K562 (cell line): ENCODE results near the gene ARMH1. TPM values are rescaled to one million over a fixed set of nuclear protein-coding genes. Genes with fewer than 3 reads are reported as not detected.

Experiments
- ATAC-seq: fragments of 200-7000 bp; cut with Tn5 transposase; 3 replicates; pipeline ENCODE4 v1.9.1; 2020; ENCODE audit warnings: moderate library complexity
- BruUV-seq: library from RNA; stranded (reverse); fragments of 400-500 nt; replicated peaks from 2 replicates; lab custom pipeline; 2021; lab: Mats Ljungman, UMichigan
- CTCF ChIA-PET: fragments of 300-600 bp; formaldehyde crosslinking; extraction: SDS; loops from one replicate; lab custom pipeline; 2021; ENCODE audit warnings: low intra/inter-chr PET ratio; lab: Yijun Ruan, JAX
- POLR2A ChIA-PET: fragments of 300-600, 350-650 bp; sonication (Branson Sonifier 250); formaldehyde crosslinking; extraction: SDS; loops from one replicate; lab custom pipeline; 2021; ENCODE audit warnings: antibody characterized with exemption, inconsistent platforms; lab: Yijun Ruan, JAX
- DNase-seq, 4 experiments: peaks; one replicate each; pipeline versions ENCODE4 v3.0.0 to v3.0.0-alpha.2; 2011 to 2018; ENCODE audit warnings: low spot score in 3 of 4, mixed read lengths in 3 of 4; ENCODE audit errors: extremely low read depth in 1 of 4
- FAIRE-seq: peaks from 2 replicates; lab custom pipeline; 2011; peaks lifted over from hg19 to GRCh38; lab: Jason Lieb, UNC
- H2AFZ ChIP-seq: 2 replicates; pipeline ENCODE4 v1.6.0; 2011; ENCODE audit warnings: low read depth, low read length, control low read depth, inconsistent platforms
- H3K27ac ChIP-seq: fragments of 200-600 bp; 3 replicates; pipeline ENCODE4 v1.8.0; 2011; ENCODE audit warnings: low read depth, mild to moderate bottlenecking, control low read depth, inconsistent platforms, low read length, moderate library complexity, mixed read lengths; ENCODE audit errors: extremely low read depth
- H3K27me3 ChIP-seq, 2 experiments: fragments of 300-600 bp in 1 of 2; 2 replicates in 1 of 2; 3 replicates in 1 of 2; pipeline versions ENCODE4 v1.6.0 to v1.8.0; 2011; ENCODE audit warnings: inconsistent platforms in 2 of 2, low read length in 2 of 2, mild to moderate bottlenecking in 1 of 2, mixed read lengths in 1 of 2, moderate library complexity in 1 of 2; ENCODE audit not compliant: control insufficient read depth in 2 of 2, insufficient read depth in 2 of 2
- H3K36me3 ChIP-seq: fragments of 300-600 bp; 3 replicates; pipeline ENCODE4 v1.8.0; 2011; ENCODE audit warnings: mild to moderate bottlenecking, low read length, inconsistent platforms; ENCODE audit not compliant: control insufficient read depth, insufficient read depth
- H3K4me1 ChIP-seq, 2 experiments: fragments of 200-600 bp in 1 of 2; replicated peaks in 1 of 2; 2 replicates in 1 of 2; 3 replicates in 1 of 2; pipeline versions ENCODE4 v1.5.1 to v1.8.0; 2011; ENCODE audit warnings: inconsistent platforms in 2 of 2, low read length in 2 of 2, mild to moderate bottlenecking in 1 of 2, mixed read lengths in 1 of 2, moderate library complexity in 1 of 2; ENCODE audit not compliant: control insufficient read depth in 2 of 2, insufficient read depth in 2 of 2
- H3K4me2 ChIP-seq: 2 replicates; pipeline ENCODE4 v1.6.1; 2011; ENCODE audit warnings: low read length, control low read depth, inconsistent platforms, mixed read lengths; ENCODE audit not compliant: insufficient read depth
- H3K4me3 ChIP-seq: fragments of 200-600 bp; sonication (generic), shearing (Covaris generic); 2 replicates; pipeline ENCODE4 v1.5.1; 2016; ENCODE audit warnings: control low read depth, inconsistent platforms
- H3K79me2 ChIP-seq: fragments of 200-600 bp; 3 replicates; pipeline ENCODE4 v1.8.0; 2011; ENCODE audit warnings: low read length, inconsistent platforms; ENCODE audit not compliant: control insufficient read depth, insufficient read depth
- H3K9ac ChIP-seq, 2 experiments: 2 replicates each; pipeline versions ENCODE4 v1.6.0 to v1.6.1; 2011; ENCODE audit warnings: low read depth in 2 of 2, low read length in 2 of 2, control low read depth in 1 of 2, inconsistent platforms in 1 of 2, mild to moderate bottlenecking in 1 of 2, mixed read lengths in 1 of 2; ENCODE audit not compliant: insufficient read depth in 1 of 2
- H3K9me1 ChIP-seq: one replicate; pipeline ENCODE4 v1.6.0; 2011; ENCODE audit warnings: inconsistent platforms, mild to moderate bottlenecking, low read length, moderate library complexity; ENCODE audit not compliant: control insufficient read depth, insufficient read depth
- H3K9me3 ChIP-seq: replicated peaks from 2 replicates; pipeline ENCODE4 v1.5.1; 2011; ENCODE audit warnings: low read depth, low read length, inconsistent platforms; ENCODE audit not compliant: control insufficient read depth, insufficient read depth
- H4K20me1 ChIP-seq: replicated peaks from 2 replicates; pipeline ENCODE4 v1.6.1; 2011; ENCODE audit warnings: low read length, inconsistent platforms, mixed read lengths; ENCODE audit not compliant: control insufficient read depth, insufficient read depth
- BCOR ChIP-seq: fragments of 450-650 bp; IDR thresholded peaks from 2 replicates; pipeline ENCODE4 v1.6.1; 2016
- CHD1 ChIP-seq: fragments of 200-600 bp; sonication (generic); IDR thresholded peaks from one replicate; pipeline ENCODE4 v1.6.1; 2012; ENCODE audit warnings: mild to moderate bottlenecking, moderate library complexity, low read length, inconsistent platforms
- HMBOX1 ChIP-seq: sonication (generic); IDR thresholded peaks from 2 replicates; pipeline ENCODE4 v1.6.1; 2016
- RBM25 ChIP-seq: fragments of 200-400 bp; formaldehyde crosslinking; IDR thresholded peaks from 2 replicates; pipeline ENCODE4 v1.6.1; 2018; ENCODE audit warnings: low read length, low read depth, moderate library complexity; ENCODE audit not compliant: severe bottlenecking
- SPI1 ChIP-seq: IDR thresholded peaks from 2 replicates; pipeline ENCODE4 v1.6.1; 2011; ENCODE audit warnings: low read depth, low read length, control low read depth, borderline replicate concordance
- XRCC5 ChIP-seq: fragments of 200-400 bp; formaldehyde crosslinking; IDR thresholded peaks from 2 replicates; pipeline ENCODE4 v1.6.1; 2017; ENCODE audit warnings: low read depth, mild to moderate bottlenecking, low read length
- ZBTB33 ChIP-seq: sonication (generic); formaldehyde crosslinking; IDR thresholded peaks from 2 replicates; pipeline ENCODE4 v1.8.1; 2023; ENCODE audit warnings: mild to moderate bottlenecking, missing genetic modification reagents
- ZFP36 ChIP-seq: fragments of 150-350 bp; IDR thresholded peaks from 2 replicates; pipeline ENCODE4 v1.6.1; 2018; ENCODE audit warnings: low read length, low read depth; ENCODE audit not compliant: partially characterized antibody
- ZNF280A ChIP-seq: fragments of 450-650 bp; IDR thresholded peaks from 2 replicates; pipeline ENCODE4 v1.6.1; 2018; ENCODE audit warnings: mild to moderate bottlenecking, low read depth; ENCODE audit not compliant: partially characterized antibody
- WGBS: fragments of 100-300 bp; shearing (Covaris generic); methylation state at CpG from one replicate; pipeline ENCODE4 v1.1.6; 2016; ENCODE audit warnings: low coverage, mixed read lengths; ENCODE audit not compliant: insufficient coverage; ENCODE audit errors: missing lambda C conversion rate; 5-methylcytosine and 5-hydroxymethylcytosine counted together
- in situ Hi-C: fragments of 300-500 bp; cut with MboI; formaldehyde crosslinking; loops from 4 replicates; pipeline ENCODE4 v1.15.0; 2018; ENCODE audit warnings: inconsistent platforms, mixed read lengths
- intact Hi-C: fragments of 100-400 bp; cut with micrococcal nuclease; formaldehyde crosslinking; loops from 2 replicates; pipeline ENCODE4 v1.14.2; 2022
- polyA plus RNA-seq, 8 experiments: library from polyadenylated mRNA; depleted of rRNA in 4 of 8; stranded (reverse) in 5 of 8; unstranded in 3 of 8; fragments of >200 nt; fragmentation: Nextera tagmentation in 2 of 8; fragmentation: Illumina TruSeq in 1 of 8; extraction: Ambion mirVana in 2 of 8; extraction: Trizol in 1 of 8; gene quantifications; 2 replicates each; pipeline versions ENCODE4 v1.2.1 to v1.2.3, GENCODE V29; 2011 to 2014; ENCODE audit warnings: inconsistent platforms in 1 of 8, missing spikeins in 1 of 8
- total RNA-seq, 7 experiments: library from RNA; depleted of rRNA in 6 of 7; stranded (reverse); fragments of >200 nt in 6 of 7; fragmentation: Illumina TruSeq in 2 of 7; extraction: Trizol in 2 of 7; gene quantifications; 2 replicates each; pipeline versions ENCODE4 v1.2.1 to v1.2.3, GENCODE V29; 2011 to 2021; ENCODE audit warnings: low replicate concordance in 1 of 7

ARMH1 gene
- total and polyA plus RNA-seq, 9 of the 15 experiments (the other 6 are each of a cell fraction or from before 2014, with no cell fraction given), result 0.41 TPM; not detected in 8

GRCh38 chr1:44723496-44724295 lies 49.2 kb downstream of the ARMH1 start:
- POLR2A ChIA-PET, result interaction anchor here (0.7 to 3.0 kb wide), 3 partner anchors 78 to 131 kb away, joined by 3 to 30 read pairs (median 16); partner anchors contain the start of gene PLK3
- Histone ChIP-seq H3K4me1 (peaks cover 17 to 24% of the 10 kb centered on the region in 2 experiments), H4K20me1 (0 out of 2 replicates have a peak, but pooled peaks cover 3% of the 10 kb centered on the region), H3K9me3 (no peaks in the 10 kb centered on the region), H3K4me2 (no peak overlapping the region), H3K27ac (peak overlapping the region; percentile 19), H2AFZ (peak overlapping the region; percentile 9), H3K9ac (peak overlapping the region in 1 of 2 experiments; percentile 46; a peak in 2 of 4 replicates), H3K27me3 (no peaks in the 10 kb centered on the region), H3K36me3 (no peaks in the 10 kb centered on the region), H3K79me2 (no peaks in the 10 kb centered on the region), H3K9me1 (no peaks in the 10 kb centered on the region), H3K4me3 (no peak overlapping the region)
- in situ Hi-C loops, result loop anchor here (10.0 kb wide), 1 partner anchor 581 kb away; no protein-coding TSS in a partner anchor
- CTCF ChIA-PET, result no interaction called here
- no TSS peak for BruUV-seq
- TF ChIP-seq XRCC5 (no peak), ZFP36 (peak; percentile 77), BCOR (peak; percentile 38; the same call in 1 of the 2 replicates), HMBOX1 (no peak), RBM25 (peak; percentile 31), CHD1 (no peak), ZBTB33 (CRISPR knock-in tag) (peak; percentile 82), ZNF280A (peak; percentile 12), SPI1 (peak; percentile 91)
- intact Hi-C loops, result no loop called here
- FAIRE-seq (no peak), ATAC-seq (no peak), DNase-seq (no peak)
- WGBS, result 82% methylated on average over 24 of the region's 28 CpGs
